Vagina (tissue), 2 donors: ENCODE measurements around the gene WNT16. TPM values are rescaled to one million over a fixed set of nuclear protein-coding genes. Genes with fewer than 3 reads are reported as not detected.

Source experiments
- DNase-seq, 2 donors: peaks; one replicate each; pipeline ENCODE4 v3.0.0-alpha.2; 2017; ENCODE audit errors: extremely low spot score in 2 of 2
- H3K27ac ChIP-seq: fragments of 200-600 bp; sonication (generic); one replicate; pipeline ENCODE4 v1.5.1; 2019
- H3K27me3 ChIP-seq: fragments of 200-600 bp; sonication (generic); one replicate; pipeline ENCODE4 v1.5.1; 2019
- H3K36me3 ChIP-seq, 2 donors: fragments of 200-600 bp; sonication (generic); one replicate each; pipeline ENCODE4 v1.5.1; 2017 to 2019
- H3K4me1 ChIP-seq: fragments of 200-600 bp; sonication (generic); one replicate; pipeline ENCODE4 v1.5.1; 2019
- H3K4me3 ChIP-seq, 2 donors: fragments of 200-600 bp; sonication (generic); 1 replicate in 1 of 2; 2 replicates in 1 of 2; pipeline ENCODE4 v1.5.1; 2016 to 2019
- H3K9me3 ChIP-seq: fragments of 200-600 bp; sonication (generic); one replicate; pipeline ENCODE4 v1.5.1; 2019
- POLR2A ChIP-seq, 2 donors: fragments of 450-650 bp; IDR thresholded peaks; one replicate each; pipeline ENCODE4 v1.6.1; 2017; ENCODE audit warnings: antibody characterized with exemption in 2 of 2, mild to moderate bottlenecking in 2 of 2, moderate library complexity in 2 of 2
- POLR2AphosphoS5 ChIP-seq, 2 donors: sonication (generic); formaldehyde crosslinking; IDR thresholded peaks; one replicate each; pipeline ENCODE4 v1.9.0; 2017; ENCODE audit warnings: antibody characterized with exemption in 2 of 2, mild to moderate bottlenecking in 2 of 2, low read depth in 1 of 2; ENCODE audit not compliant: insufficient read depth in 1 of 2
- intact Hi-C: fragments of 100-400 bp; cut with DNase I; formaldehyde crosslinking; loops from one replicate; pipeline ENCODE4 v1.15.1; 2023
- total RNA-seq: library from RNA; depleted of rRNA; stranded (reverse); fragments of >200 nt; gene quantifications from one replicate; pipeline ENCODE4 v1.2.3, GENCODE V29; 2016
- TF ChIP-seq, protein P1 (sequence below), 3 experiments: fragments of 450-650 bp in 2 of 3; fragments of 200-600 bp in 1 of 3; sonication (generic) in 1 of 3; IDR thresholded peaks; one replicate each; pipeline ENCODE4 v1.5.1; 2017 to 2019; ENCODE audit warnings: antibody characterized with exemption in 3 of 3, mild to moderate bottlenecking in 2 of 3, moderate library complexity in 2 of 3

WNT16 gene
- total RNA-seq, 1 donor from 2014 or later = 7.4 TPM

GRCh38 chr7:121351682-121352081, 22.9 kb downstream of the WNT16 start:
- intact Hi-C loops = no loop called here
- H3K36me3 ChIP-seq = peaks cover 0 to 4% of the 10 kb centered on the region in 2 donors
- TF ChIP-seq POLR2A (IDR thresholded peaks at IDR 0.05) (no peak), POLR2AphosphoS5 (IDR thresholded peaks at IDR 0.05; ENCODE audit: insufficient read depth in 1 of 2, low read depth in 1 of 2) (no peak)
- TF ChIP-seq, protein P1, sequence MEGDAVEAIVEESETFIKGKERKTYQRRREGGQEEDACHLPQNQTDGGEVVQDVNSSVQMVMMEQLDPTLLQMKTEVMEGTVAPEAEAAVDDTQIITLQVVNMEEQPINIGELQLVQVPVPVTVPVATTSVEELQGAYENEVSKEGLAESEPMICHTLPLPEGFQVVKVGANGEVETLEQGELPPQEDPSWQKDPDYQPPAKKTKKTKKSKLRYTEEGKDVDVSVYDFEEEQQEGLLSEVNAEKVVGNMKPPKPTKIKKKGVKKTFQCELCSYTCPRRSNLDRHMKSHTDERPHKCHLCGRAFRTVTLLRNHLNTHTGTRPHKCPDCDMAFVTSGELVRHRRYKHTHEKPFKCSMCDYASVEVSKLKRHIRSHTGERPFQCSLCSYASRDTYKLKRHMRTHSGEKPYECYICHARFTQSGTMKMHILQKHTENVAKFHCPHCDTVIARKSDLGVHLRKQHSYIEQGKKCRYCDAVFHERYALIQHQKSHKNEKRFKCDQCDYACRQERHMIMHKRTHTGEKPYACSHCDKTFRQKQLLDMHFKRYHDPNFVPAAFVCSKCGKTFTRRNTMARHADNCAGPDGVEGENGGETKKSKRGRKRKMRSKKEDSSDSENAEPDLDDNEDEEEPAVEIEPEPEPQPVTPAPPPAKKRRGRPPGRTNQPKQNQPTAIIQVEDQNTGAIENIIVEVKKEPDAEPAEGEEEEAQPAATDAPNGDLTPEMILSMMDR (IDR thresholded peaks at IDR 0.05) = no peak

DNA sequence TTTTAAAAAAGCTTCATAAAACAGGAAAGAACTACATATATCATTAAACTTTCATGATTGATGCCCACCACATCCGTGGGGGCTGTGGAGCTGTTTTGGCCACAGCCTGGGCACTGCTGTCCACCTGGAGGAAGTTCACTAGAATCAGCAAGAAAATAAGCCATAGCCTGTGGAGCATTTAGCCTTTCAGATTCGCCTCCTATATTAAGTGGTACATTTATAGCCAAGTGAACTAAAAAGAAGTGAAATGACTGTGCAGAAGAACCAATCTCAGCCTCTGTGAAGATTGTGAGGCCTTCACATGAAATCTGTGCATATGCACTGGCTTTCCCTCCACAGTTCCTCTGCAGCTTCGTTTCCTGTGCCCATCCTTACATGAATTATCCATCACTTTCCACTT, 23.5 kb downstream of the WNT16 start:
- no peak overlapping the region for H3K27ac ChIP-seq

More at GRCh38 chr7:121351682-121352081, 22.9 kb downstream of the WNT16 start:
- H3K27ac ChIP-seq = no peak overlapping the region
- H3K4me1 ChIP-seq = no peaks in the 10 kb centered on the region
- H3K4me3 ChIP-seq = no peak overlapping the region
- DNase-seq = no peak
- H3K27me3 ChIP-seq = no peaks in the 10 kb centered on the region
- H3K9me3 ChIP-seq = no peaks in the 10 kb centered on the region

DNA sequence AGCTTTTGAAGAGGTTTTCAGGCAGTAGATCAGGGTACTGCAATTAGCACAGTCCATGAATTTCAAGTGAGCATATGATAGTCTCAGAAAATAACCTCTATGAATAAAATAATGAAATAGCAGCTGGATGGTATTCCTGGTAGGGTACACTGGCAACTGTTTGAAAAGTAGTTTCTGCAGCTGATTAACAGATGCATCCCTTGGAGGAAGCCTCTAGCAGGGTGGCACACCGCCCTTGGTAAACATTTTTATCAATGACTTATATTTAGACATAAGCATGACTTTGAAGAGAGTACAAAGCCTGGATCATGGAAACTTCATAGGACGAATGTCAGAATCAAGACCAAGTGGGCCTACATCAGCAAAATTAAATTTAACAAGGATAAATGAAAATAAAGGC, 26.8 kb downstream of the WNT16 start:
- H3K36me3 ChIP-seq = peaks cover 0 to 10% of the 10 kb centered on the region in 2 donors

More for the DNA sequence above, 23.5 kb downstream of the WNT16 start:
- TF ChIP-seq, protein P1 (IDR thresholded peaks at IDR 0.05) = no peak
- no peak for TF ChIP-seq POLR2A (IDR thresholded peaks at IDR 0.05)
- no peak for TF ChIP-seq POLR2AphosphoS5 (IDR thresholded peaks at IDR 0.05; ENCODE audit: insufficient read depth in 1 of 2, low read depth in 1 of 2)
- Histone ChIP-seq H3K4me3 (no peak overlapping the region), H3K9me3 (no peaks in the 10 kb centered on the region), H3K4me1 (no peaks in the 10 kb centered on the region), H3K36me3 (peaks cover 0 to 4% of the 10 kb centered on the region in 2 donors), H3K27me3 (no peaks in the 10 kb centered on the region)
- DNase-seq = no peak
- intact Hi-C loops = no loop called here

GRCh38 chr7:121360564-121360963, 31.8 kb downstream of the WNT16 start:
- intact Hi-C loops = no loop called here
- H3K9me3 ChIP-seq = no peaks in the 10 kb centered on the region
- no peaks in the 10 kb centered on the region for H3K4me1 ChIP-seq
- DNase-seq = no peak
- H3K4me3 ChIP-seq = no peak overlapping the region
- no peak for TF ChIP-seq POLR2AphosphoS5 (IDR thresholded peaks at IDR 0.05; ENCODE audit: insufficient read depth in 1 of 2, low read depth in 1 of 2)
- TF ChIP-seq, protein P1 (IDR thresholded peaks at IDR 0.05) = no peak
- TF ChIP-seq POLR2A (IDR thresholded peaks at IDR 0.05) = no peak
- no peak overlapping the region for H3K27ac ChIP-seq
- no peaks in the 10 kb centered on the region for H3K27me3 ChIP-seq
- peaks cover 0 to 22% of the 10 kb centered on the region in 2 donors for H3K36me3 ChIP-seq

More for the DNA sequence above, 26.8 kb downstream of the WNT16 start:
- no peak overlapping the region for H3K4me3 ChIP-seq
- intact Hi-C loops = no loop called here
- TF ChIP-seq, protein P1 (IDR thresholded peaks at IDR 0.05) = no peak
- TF ChIP-seq POLR2AphosphoS5 (IDR thresholded peaks at IDR 0.05; ENCODE audit: insufficient read depth in 1 of 2, low read depth in 1 of 2) (no peak), POLR2A (IDR thresholded peaks at IDR 0.05) (no peak)
- no peaks in the 10 kb centered on the region for H3K27me3 ChIP-seq
- H3K4me1 ChIP-seq = no peaks in the 10 kb centered on the region
- H3K27ac ChIP-seq = no peak overlapping the region
- no peak for DNase-seq
- H3K9me3 ChIP-seq = no peaks in the 10 kb centered on the region

DNA sequence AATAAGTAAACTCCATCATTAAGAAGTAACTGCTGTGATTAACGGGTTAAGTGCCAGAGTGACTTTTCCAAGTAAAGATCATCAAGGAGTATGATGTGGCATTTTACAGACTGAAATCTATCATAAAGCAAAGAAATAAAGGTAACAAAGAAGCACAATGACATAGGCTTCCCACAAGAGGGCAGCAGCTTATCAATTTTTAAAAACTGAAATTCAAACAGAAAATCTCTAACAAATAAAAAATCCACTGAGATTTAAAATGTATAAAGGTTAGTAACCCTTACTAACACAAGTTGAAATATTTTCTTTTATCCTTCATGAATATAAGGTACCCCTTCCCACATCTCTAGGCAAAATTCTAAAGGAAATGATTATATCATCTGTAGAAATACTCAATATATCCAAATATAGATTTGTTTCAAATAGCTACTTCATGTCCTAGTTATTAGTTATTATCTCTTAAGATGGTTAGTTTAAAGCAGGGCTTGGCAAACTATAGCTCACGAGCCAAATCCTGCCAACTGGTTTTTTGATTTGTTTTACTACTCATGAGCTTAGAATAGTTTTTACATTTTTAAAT, 38.1 kb downstream of the WNT16 start:
- no peak for TF ChIP-seq POLR2A (IDR thresholded peaks at IDR 0.05)
- TF ChIP-seq, protein P1 (IDR thresholded peaks at IDR 0.05) = peak; percentile 54 to 71 (median 56)
- peaks cover 0 to 12% of the 10 kb centered on the region in 2 donors for H3K36me3 ChIP-seq
- intact Hi-C loops = loop anchor here (5.0 kb wide), 1 partner anchor 180 kb away; no protein-coding TSS in a partner anchor

More for the DNA sequence above, 38.1 kb downstream of the WNT16 start:
- no peak for DNase-seq
- H3K9me3 ChIP-seq = no peaks in the 10 kb centered on the region
- no peak overlapping the region for H3K4me3 ChIP-seq
- no peaks in the 10 kb centered on the region for H3K4me1 ChIP-seq
- no peaks in the 10 kb centered on the region for H3K27me3 ChIP-seq
- H3K27ac ChIP-seq = no peak overlapping the region
